Coronary artery (tissue), 2 donors: ENCODE measurements around the gene N4BP2.
"Not testable (repeated sequence)": the region's sequence is repeated elsewhere in the genome, so short reads cannot be mapped to it uniquely, and the experiment has no call there.

Source experiments
- DNase-seq: peaks from one replicate; pipeline ENCODE4 v3.0.0-alpha.2; 2017; ENCODE audit warnings: low spot score
- H3K27ac ChIP-seq, 2 donors: fragments of 200-600 bp; sonication (generic); one replicate each; pipeline ENCODE4 v1.5.1; 2016 to 2019
- H3K4me3 ChIP-seq: fragments of 200-600 bp; sonication (generic); 2 replicates; pipeline ENCODE4 v1.5.1; 2016; ENCODE audit warnings: mild to moderate bottlenecking, moderate library complexity
- TF ChIP-seq, protein P1 (sequence below): fragments of 200-600 bp; sonication (generic); IDR thresholded peaks from one replicate; pipeline ENCODE4 v1.5.1; 2019; ENCODE audit warnings: antibody characterized with exemption

Gene N4BP2

DNA sequence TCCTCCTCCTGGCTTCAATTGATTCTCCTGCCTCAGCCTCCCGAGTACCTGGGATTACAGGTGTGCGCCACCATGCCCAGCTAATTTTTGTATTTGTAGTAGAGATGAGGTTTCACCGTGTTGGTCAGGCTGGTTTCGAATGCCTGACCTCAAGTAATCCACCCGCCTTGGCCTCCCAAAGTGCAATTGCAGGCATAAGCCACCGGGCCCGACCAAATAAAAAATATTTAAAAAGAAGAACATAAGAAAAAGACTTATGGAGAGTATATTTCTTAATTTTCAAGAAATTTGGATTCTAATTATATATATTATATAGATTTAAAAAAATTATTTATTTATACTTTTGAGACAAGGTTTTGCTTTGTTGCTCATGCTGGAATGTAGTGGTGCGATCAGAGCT, 29.8 kb downstream of the N4BP2 start:
- TF ChIP-seq, protein P1, sequence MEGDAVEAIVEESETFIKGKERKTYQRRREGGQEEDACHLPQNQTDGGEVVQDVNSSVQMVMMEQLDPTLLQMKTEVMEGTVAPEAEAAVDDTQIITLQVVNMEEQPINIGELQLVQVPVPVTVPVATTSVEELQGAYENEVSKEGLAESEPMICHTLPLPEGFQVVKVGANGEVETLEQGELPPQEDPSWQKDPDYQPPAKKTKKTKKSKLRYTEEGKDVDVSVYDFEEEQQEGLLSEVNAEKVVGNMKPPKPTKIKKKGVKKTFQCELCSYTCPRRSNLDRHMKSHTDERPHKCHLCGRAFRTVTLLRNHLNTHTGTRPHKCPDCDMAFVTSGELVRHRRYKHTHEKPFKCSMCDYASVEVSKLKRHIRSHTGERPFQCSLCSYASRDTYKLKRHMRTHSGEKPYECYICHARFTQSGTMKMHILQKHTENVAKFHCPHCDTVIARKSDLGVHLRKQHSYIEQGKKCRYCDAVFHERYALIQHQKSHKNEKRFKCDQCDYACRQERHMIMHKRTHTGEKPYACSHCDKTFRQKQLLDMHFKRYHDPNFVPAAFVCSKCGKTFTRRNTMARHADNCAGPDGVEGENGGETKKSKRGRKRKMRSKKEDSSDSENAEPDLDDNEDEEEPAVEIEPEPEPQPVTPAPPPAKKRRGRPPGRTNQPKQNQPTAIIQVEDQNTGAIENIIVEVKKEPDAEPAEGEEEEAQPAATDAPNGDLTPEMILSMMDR = no peak
- Histone ChIP-seq H3K27ac (no peak overlapping the region), H3K4me3 (no peak overlapping the region)
- DNase-seq = no peak

DNA sequence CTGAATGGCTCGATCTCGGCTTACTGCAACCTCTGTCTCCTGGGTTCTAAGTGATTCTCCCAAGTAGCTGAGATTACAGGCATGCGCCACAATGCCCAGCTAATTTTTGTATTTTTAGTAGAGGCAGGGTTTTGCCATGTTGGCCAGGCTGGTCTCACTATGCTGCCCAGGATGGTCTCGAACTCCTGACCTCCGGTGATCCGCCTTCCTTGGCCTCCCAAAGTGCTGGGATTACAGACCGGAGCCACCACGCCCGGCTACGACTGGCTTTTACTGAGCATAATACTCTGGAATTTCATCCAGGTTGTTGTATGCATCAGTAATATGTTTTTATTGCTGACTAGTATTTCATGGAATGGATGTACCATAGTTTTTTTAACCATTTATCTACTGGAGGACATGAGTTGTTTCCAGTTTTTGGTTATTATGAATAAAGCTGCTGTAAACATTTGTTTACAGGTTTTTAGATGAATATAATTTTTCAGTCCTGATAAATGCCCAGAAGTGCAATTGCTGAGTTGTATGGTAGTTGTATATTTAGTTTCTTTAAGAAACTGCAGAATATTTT, 31.2 kb downstream of the N4BP2 start:
- Histone ChIP-seq H3K27ac (no peak overlapping the region), H3K4me3 (no peak overlapping the region)
- TF ChIP-seq, protein P1 = no peak
- no peak for DNase-seq

DNA sequence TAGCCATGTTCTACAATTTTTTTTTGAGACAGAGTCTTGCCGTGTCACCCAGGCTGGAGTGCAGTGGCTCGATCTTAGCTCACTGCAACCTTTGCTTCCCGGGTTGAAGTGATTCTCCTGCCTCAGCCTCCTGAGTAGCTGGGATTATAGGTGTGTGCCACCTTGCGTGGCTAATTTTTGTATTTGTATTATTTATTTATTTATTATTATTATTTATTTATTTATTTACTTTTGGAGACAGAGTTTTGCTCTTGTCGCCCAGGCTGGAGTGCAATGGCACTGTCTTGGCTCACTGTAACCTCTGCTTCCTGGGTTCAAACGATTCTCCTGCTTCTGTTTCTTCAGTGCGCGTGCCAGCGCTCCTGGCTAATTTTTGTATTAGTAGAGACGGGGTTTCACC, 36.8 kb downstream of the N4BP2 start:
- H3K27ac ChIP-seq, H3K4me3 ChIP-seq, DNase-seq: not testable (repeated sequence)

DNA sequence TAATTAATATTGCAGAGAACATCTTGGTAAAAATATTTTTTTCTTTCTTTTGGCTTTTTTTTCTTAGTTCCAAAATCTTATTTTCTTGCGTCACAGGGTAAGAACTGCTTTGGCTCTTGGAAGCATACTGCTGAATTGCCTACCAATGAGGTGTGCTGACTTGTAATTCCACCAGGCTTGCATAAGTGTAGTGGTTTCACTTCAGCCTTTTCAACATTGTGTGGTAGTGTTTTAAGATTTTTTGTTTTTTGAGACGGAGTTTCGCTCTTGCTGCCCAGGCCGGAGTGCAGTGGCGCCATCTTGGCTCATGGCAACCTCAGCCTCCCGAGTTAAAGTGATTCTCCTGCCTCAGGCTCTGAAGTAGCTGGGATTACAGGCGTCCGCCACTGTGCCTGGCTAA, 42.4 kb downstream of the N4BP2 start:
- DNase-seq = no peak
- H3K4me3 ChIP-seq = no peak overlapping the region
- no peak overlapping the region for H3K27ac ChIP-seq
- TF ChIP-seq, protein P1 = no peak

DNA sequence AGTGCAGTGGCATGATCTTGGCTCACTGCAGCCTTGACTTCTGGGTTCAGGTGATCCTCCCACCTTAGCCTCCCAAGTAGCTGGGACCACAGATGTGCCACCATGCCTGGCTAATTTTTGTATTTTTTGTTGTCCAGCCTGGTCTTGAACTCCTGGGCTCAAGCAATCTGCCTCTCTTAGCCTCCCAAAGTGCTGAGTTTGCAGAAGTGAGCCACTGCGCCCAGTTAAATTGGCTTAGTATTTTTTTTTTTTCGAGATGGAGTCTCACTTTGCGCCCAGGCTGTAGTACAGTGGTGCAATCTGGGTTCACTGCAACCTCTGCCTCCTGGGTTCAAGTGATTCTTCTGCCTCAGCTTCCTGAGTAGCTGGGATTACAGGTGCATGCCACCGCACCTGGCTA, 50.5 kb downstream of the N4BP2 start:
- not testable (repeated sequence) for H3K4me3 ChIP-seq, DNase-seq, H3K27ac ChIP-seq

DNA sequence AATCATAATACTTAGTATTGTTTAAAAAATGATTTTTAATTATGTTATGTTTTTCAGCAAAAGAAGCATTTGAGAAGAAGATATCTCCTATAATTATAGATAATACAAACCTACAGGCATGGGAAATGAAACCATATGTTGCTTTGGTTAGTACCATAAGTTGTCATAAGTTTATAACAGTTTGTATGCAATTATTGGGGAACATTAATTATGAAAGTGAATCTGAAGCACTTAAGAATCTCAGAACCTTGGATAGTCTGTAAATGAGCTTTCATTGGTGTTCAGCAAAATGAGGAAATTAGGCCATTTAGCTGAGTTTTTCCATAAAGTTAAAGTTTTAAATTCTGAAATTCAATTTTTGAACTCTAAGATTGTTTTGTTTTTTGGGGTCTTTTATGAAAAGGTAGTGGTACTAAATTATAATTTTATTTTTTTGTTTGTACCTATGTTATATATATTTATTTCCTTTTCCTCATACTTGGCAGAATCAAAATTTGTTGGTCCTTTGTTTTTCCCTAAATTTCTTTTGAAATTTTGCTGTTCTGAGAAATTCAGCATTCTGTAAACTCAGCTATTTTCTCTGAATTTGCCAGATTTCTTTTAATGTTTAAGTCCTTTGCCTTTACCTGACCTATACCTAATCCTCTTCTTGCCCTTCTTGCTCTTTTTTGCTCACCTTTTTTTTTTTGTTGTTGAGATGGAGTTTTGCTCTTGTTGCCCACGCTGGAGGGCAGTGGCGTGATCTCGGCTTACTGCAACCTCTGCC, 55.6 kb downstream of the N4BP2 start:
- no peak for DNase-seq
- TF ChIP-seq, protein P1 = no peak
- H3K4me3 ChIP-seq = no peak overlapping the region
- no peak overlapping the region for H3K27ac ChIP-seq

DNA sequence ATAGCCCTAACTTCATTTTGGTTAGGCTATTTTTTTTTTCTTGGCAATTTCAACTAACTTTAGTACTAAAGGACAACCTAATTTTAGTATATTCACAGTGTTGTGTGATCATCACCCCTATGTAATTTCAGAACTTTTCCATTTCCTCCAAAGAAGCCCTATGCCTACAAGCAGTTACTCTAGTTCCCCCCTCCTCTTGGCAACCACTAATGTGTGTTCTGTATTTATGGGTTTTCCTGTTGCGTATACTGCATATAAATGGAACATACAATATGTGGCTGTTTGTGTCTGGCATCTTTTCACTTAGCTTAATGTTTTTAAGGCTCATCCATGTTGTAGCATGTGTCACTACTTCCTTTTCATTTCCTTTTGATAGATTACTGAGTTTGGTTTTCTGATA, 57.6 kb downstream of the N4BP2 start:
- no peak overlapping the region for H3K27ac ChIP-seq
- DNase-seq = no peak

DNA sequence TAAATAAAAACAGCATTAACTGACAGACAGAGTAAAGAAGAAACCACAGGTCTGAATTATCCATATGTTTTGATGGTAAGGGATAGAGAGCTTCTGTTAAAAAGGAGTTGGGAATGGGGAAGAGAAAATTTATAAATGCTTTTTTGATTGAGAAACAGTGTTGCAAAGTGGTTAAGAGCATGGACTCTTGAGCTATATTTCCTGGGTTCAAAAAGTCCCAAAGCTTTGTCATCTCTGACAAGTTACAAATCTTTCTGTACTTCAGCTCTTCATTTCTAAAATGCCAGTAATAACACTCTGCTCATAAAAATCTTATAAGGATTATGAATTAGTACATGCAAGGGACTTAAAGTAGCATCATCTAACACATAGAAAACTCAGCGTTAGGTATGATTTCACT, 62.2 kb downstream of the N4BP2 start:
- Histone ChIP-seq H3K4me3 (no peak overlapping the region), H3K27ac (no peak overlapping the region)
- DNase-seq = no peak
- TF ChIP-seq, protein P1 = no peak

More for the DNA sequence above, 57.6 kb downstream of the N4BP2 start:
- no peak overlapping the region for H3K4me3 ChIP-seq
- TF ChIP-seq, protein P1 = no peak
